ENCODE measurements around the gene APOB.

The APOB gene, protein sequence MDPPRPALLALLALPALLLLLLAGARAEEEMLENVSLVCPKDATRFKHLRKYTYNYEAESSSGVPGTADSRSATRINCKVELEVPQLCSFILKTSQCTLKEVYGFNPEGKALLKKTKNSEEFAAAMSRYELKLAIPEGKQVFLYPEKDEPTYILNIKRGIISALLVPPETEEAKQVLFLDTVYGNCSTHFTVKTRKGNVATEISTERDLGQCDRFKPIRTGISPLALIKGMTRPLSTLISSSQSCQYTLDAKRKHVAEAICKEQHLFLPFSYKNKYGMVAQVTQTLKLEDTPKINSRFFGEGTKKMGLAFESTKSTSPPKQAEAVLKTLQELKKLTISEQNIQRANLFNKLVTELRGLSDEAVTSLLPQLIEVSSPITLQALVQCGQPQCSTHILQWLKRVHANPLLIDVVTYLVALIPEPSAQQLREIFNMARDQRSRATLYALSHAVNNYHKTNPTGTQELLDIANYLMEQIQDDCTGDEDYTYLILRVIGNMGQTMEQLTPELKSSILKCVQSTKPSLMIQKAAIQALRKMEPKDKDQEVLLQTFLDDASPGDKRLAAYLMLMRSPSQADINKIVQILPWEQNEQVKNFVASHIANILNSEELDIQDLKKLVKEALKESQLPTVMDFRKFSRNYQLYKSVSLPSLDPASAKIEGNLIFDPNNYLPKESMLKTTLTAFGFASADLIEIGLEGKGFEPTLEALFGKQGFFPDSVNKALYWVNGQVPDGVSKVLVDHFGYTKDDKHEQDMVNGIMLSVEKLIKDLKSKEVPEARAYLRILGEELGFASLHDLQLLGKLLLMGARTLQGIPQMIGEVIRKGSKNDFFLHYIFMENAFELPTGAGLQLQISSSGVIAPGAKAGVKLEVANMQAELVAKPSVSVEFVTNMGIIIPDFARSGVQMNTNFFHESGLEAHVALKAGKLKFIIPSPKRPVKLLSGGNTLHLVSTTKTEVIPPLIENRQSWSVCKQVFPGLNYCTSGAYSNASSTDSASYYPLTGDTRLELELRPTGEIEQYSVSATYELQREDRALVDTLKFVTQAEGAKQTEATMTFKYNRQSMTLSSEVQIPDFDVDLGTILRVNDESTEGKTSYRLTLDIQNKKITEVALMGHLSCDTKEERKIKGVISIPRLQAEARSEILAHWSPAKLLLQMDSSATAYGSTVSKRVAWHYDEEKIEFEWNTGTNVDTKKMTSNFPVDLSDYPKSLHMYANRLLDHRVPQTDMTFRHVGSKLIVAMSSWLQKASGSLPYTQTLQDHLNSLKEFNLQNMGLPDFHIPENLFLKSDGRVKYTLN (N-terminal part only)

GRCh38 chr2:21043744-21044532 is at the start of gene APOB:
Gene APOB, minus strand, starts transcription at chr2:21044073. Its CDS starts 128 bp downstream, at chr2:21043945.
- no peak for TF ChIP-seq CTCF (IDR thresholded peaks at IDR 0.05; ENCODE audit: low read depth, low read length)
- Histone ChIP-seq H3K4me3 (ENCODE audit: low read depth, low read length) (no peak within 1 kb of the TSS), H3K9me3 (ENCODE audit: severe bottlenecking) (no peaks in the 10 kb centered on the region), H3K27me3 (ENCODE audit: insufficient read depth, low read depth, severe bottlenecking) (peaks cover 45% of the 10 kb centered on the region), H3K27ac (no peak within 1 kb of the TSS), H3K36me3 (no peaks in the 10 kb centered on the region)
- no peak for DNase-seq

DNA sequence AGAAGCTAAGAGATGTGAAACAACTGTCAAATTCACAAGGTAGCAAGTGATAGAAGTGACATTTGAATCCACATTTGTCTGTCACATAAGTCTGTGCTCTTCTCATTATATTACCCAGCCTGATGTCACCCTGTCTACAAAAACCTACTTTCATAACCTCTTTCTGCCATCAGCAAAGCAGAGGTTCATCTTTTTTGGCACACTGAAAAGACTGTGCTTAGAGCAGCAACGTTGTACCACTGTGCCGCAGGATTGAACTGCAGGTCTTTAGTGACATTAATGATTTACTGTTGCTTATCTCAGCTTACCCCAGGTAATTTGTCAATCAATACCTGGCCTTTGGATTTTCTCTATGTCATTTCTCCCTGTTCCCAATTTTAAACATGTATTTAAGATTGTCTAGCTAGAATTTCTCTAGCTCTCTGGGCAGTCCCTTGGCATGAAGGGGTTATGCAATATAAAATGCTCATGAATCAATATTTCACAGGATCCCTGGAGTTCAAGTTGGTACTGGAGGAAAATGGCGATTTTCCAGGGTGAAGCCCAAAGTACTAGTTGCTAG is 48.5 kb upstream of the APOB start:
- TF ChIP-seq CTCF (IDR thresholded peaks at IDR 0.05; ENCODE audit: low read depth, low read length): no peak
- Histone ChIP-seq H3K27me3 (ENCODE audit: insufficient read depth, low read depth, severe bottlenecking) (peaks cover 15% of the 10 kb centered on the region), H3K36me3 (no peaks in the 10 kb centered on the region), H3K4me3 (ENCODE audit: low read depth, low read length) (no peak overlapping the region), H3K27ac (no peak overlapping the region), H3K9me3 (ENCODE audit: severe bottlenecking) (no peaks in the 10 kb centered on the region)
- no peak for DNase-seq

DNA sequence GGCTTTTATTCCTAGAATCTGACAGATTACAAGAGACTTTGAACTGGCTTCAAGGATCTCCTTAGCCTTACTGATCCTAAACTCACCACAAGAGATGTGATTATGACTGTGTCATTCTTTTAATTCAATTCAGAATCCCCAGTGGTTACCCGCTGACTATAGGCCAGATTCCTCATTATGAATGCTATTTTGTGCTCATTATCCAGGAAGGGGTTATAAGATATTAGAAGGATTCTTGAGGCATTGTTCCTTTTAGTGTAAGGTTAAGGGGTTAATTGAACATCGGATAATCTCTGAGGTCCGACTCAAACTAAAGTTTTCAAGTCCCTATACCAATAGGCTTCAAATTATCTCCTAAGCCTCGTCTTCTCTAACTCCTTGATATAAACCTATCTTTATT is 40.5 kb upstream of the APOB start:
- H3K9me3 ChIP-seq (ENCODE audit: severe bottlenecking): no peaks in the 10 kb centered on the region
- DNase-seq: no peak
- no peak overlapping the region for H3K27ac ChIP-seq
- peaks cover 18% of the 10 kb centered on the region for H3K27me3 ChIP-seq (ENCODE audit: insufficient read depth, low read depth, severe bottlenecking)
- no peak for TF ChIP-seq CTCF (IDR thresholded peaks at IDR 0.05; ENCODE audit: low read depth, low read length)
- H3K36me3 ChIP-seq: no peaks in the 10 kb centered on the region
- H3K4me3 ChIP-seq (ENCODE audit: low read depth, low read length): no peak overlapping the region

- TF ChIP-seq CTCF (IDR thresholded peaks at IDR 0.05; ENCODE audit: low read depth, low read length): no peak
- Histone ChIP-seq H3K4me3 (ENCODE audit: low read depth, low read length) (no peak overlapping the region), H3K9me3 (ENCODE audit: severe bottlenecking) (peaks cover 5% of the 10 kb centered on the region), H3K27me3 (ENCODE audit: insufficient read depth, low read depth, severe bottlenecking) (peaks cover 15% of the 10 kb centered on the region), H3K27ac (no peak overlapping the region), H3K36me3 (no peaks in the 10 kb centered on the region)
- no peak for DNase-seq
Measured at GRCh38 chr2:21083482-21083881, 39.6 kb upstream of the APOB start.

DNA sequence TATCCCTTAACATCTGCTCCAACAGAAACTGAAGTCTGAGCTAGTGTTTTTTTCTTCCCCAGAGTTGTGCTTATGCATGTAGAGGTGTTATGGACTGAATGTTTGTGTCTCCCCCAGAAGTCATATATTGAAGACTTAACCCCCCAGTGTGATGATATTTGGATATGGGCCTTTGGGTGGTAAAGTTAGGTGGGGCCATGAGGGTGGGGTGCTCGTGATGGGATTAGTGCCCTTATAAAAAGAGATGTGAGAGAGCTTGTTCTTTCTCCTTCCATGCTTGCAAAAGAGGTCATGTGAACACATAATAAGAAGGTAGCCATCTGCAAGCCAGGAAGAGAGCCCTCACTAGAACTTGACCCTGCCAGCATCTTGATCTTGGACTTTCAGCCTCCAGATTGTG is 34.4 kb upstream of the APOB start:
- DNase-seq: no peak

More for the DNA sequence above, 34.4 kb upstream of the APOB start:
- Histone ChIP-seq H3K27ac (no peak overlapping the region), H3K27me3 (ENCODE audit: insufficient read depth, low read depth, severe bottlenecking) (peaks cover 2% of the 10 kb centered on the region), H3K9me3 (ENCODE audit: severe bottlenecking) (peaks cover 5% of the 10 kb centered on the region), H3K36me3 (no peaks in the 10 kb centered on the region), H3K4me3 (ENCODE audit: low read depth, low read length) (no peak overlapping the region)
- TF ChIP-seq CTCF (IDR thresholded peaks at IDR 0.05; ENCODE audit: low read depth, low read length): no peak
